LNCAP (cell line): ENCODE results near the gene SIRT5.

Source experiments
- CTCF ChIP-seq: fragments of 450-650 bp; IDR thresholded peaks from 2 replicates; pipeline ENCODE4 v1.5.1; 2017; ENCODE audit warnings: mild to moderate bottlenecking

SIRT5 gene

DNA sequence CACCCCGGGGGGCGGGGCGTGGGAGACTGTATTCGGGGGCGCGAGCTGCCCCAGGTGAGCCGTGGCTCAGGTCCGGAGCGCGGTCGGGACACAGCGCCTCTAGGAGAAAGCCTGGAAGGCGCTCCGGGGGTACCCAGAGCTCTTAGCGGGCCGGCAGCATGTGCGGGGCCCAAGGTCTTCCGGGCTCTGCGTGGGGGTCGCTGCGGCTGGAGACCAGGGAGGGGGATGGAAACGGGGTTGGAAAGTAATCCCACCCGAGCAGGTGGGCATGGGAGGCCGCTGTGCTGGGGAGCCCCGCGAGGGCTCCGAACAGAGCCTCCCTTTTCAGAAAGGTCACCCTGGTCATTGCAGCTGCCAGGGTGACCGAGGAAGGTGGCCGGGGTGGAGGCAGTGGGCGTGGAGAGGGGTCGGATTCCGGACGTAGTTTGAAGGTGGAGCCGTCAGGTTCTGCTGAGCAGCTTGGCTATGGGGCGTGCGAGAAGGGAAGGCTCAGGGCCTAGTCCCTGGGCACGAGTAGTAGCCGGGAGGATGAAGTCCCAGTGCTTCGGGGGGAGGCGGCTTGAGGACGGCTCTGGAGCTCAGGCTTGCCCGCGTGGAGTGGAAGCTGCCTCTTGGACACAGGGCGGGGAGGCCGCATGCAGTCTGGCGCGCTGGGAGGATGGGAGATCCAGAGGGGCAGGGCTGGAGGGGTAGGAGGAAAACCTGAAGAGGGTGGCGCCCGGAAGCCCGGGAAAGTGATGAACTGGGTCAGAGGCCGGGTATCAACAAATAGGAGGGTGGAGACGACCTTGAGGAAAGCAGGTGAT lies at the start of gene SIRT5:
Gene SIRT5 (plus strand): TSS at position 31 of the 806 bp plus-strand sequence. CDS start 9,510 bp downstream, outside the sequence.
- TF ChIP-seq CTCF, result no peak

DNA sequence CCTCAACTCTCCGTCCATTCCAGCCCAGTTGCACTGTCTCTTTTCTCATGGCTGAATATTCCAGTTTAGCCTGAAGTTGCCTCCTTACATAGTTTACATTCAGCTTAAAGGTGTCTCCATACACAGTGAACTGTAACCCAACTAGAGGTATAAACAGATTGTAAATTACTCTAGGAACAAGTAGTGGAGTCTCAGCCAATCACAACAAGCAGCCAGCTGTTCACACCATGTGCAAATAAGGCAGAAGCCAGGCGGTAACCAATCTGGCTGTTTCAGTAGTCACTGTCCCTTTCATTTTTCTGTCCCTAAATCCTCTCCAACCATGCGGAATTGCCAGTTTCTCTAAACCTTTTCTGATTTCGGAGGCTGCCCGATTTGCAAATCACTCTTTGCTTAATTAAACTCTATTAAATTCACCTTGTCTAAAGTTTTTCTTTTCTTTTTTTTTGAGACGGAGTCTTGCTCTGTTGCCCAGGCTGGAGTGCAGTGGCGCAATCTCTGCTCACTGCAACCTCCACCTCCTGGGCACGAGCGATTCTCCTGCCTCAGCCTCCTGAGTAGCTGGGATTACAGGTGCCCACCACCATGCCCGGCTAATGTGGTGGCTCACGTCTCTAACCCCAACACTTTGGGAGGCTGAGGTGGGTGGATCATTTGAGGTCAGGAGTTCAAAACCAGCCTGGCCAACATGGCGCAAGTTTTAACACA lies 49.4 kb upstream of the SIRT5 start:
- no peak for TF ChIP-seq CTCF

GRCh38 chr6:13526357-13526726 lies 48.1 kb upstream of the SIRT5 start:
- no peak for TF ChIP-seq CTCF

DNA sequence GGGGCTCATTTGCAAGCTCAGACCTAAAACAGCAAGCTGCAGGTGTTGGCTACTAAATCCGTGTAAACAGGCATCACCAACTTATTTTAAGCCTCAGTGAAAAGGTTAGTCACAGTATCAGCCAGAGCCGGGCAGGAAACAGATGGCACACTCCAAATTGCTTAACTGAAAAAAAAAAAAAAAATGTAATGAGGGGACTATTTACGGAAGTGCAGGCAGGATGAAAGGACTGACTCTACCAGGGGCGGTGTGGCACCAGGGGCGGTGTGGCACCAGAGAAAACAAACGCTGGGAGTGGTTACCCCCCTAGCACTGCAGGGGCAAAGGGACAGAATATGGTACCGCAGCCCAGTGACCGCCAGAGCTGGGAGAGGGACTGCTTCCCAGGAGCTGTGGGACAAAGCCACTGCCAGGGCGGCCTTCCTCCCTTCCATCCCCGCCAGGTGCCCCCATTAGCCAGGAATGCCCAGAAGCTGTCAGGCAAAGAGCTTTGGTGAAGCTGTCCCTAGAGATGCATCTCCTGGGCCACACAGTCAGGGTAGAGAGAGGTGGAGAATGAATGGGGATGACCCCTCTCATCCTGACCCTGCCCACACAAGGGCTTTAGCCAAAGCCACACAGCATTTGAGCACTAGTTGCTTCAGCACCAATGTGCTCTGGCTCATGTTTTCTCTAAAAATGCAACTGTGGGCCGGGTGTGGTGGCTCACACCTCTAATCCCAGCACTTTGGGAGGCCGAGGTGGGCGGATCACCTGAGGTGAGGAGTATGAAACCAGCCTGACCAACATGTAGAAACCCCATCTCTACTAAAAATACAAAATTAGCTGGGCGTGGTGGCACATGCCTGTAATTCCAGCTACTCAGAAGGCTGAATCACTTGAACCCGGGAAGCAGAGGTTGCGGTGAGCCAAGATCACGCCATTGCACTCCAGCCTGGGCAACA lies 47.4 kb upstream of the SIRT5 start:
- no peak for TF ChIP-seq CTCF

DNA sequence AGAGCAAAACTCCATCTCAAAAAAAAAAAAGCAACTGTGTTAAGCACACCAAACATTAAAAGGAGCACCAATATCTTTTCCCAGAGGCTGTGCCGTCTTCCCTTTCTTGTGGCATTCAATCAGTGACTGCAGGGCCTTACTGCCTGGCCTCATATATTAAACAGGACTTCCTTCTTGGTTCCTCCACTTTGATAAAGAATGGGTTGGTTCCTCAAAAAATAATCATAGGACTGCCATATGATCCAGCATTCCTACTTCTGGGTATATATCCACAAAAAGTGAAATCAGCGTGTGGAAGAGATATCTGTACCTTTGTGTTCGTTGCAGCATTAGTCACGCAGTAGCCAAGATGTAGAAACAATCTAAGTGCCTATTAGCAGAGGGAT lies 46.7 kb upstream of the SIRT5 start:
- TF ChIP-seq CTCF, result no peak

DNA sequence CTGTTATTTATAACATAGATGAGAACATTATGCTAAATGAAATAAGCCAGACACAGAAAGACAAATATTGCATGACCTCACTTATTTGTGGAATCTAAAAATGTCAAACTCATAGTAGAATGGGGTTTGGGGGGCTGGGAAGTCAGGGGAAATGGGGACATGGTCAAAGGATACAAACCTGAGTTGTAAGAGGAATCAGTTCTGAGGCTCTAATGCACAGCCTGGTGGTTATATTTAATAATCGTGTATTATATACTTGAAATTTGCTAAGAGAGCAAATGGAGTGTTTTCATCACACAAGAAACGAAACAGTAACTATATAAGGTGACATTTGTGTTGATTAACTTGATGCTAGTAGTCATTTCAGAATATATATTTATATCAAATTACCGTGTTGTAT lies 46.2 kb upstream of the SIRT5 start:
- no peak for TF ChIP-seq CTCF

DNA sequence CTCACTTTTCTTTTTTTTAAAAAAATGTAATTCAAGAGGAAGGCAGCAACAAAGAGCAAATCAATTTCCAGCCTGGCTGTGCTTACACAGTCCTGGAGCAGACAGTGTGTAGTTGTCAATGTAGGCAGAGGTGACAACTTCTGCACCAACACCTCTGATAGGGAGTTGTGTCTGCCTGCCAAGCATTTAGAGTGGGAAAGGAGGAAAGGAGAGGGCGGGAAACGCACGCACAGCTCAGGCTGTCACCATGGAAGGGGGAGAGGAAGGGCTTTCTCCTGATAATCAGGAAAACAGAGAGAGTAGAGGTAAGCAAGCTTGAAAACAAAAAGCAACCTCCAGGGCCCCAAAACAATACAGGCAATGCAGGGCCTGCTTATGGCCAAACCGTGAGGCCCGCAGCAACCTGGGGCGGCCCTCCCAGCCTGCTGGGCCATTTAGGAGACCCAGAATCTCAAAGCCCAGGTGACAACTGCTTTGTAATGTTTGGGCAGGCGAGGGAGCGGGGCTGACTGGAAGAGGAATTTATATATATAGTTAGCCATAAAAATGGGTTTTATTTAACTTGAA lies 45.5 kb upstream of the SIRT5 start:
- TF ChIP-seq CTCF, result no peak
